ENCODE data around the gene MAN1A1. TPM values are rescaled to one million over a fixed set of nuclear protein-coding genes. Genes with fewer than 3 reads are reported as not detected.

The MAN1A1 gene
- total RNA-seq, 3 donors from 2014 or later = 45.1 to 74.2 (median 66.4) TPM

GRCh38 chr6:119273272-119274196, 76.0 kb downstream of the MAN1A1 start:
- H3K4me1 ChIP-seq (ENCODE audit: low read depth) = peaks cover 8% of the 10 kb centered on the region
- H3K4me3 ChIP-seq = no peak overlapping the region
- intact Hi-C loops (cut with DNase I, micrococcal nuclease) = no loop called here
- TF ChIP-seq, protein P1, sequence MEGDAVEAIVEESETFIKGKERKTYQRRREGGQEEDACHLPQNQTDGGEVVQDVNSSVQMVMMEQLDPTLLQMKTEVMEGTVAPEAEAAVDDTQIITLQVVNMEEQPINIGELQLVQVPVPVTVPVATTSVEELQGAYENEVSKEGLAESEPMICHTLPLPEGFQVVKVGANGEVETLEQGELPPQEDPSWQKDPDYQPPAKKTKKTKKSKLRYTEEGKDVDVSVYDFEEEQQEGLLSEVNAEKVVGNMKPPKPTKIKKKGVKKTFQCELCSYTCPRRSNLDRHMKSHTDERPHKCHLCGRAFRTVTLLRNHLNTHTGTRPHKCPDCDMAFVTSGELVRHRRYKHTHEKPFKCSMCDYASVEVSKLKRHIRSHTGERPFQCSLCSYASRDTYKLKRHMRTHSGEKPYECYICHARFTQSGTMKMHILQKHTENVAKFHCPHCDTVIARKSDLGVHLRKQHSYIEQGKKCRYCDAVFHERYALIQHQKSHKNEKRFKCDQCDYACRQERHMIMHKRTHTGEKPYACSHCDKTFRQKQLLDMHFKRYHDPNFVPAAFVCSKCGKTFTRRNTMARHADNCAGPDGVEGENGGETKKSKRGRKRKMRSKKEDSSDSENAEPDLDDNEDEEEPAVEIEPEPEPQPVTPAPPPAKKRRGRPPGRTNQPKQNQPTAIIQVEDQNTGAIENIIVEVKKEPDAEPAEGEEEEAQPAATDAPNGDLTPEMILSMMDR (IDR thresholded peaks at IDR 0.05) = no peak
- DNase-seq = no peak
- no peaks in the 10 kb centered on the region for H3K36me3 ChIP-seq (ENCODE audit: low read depth)
- peaks cover 6% of the 10 kb centered on the region for H3K9me3 ChIP-seq
- no peak for ATAC-seq

- ATAC-seq (no peak), DNase-seq (no peak)
- intact Hi-C loops (cut with DNase I, micrococcal nuclease) = no loop called here
- TF ChIP-seq, protein P1 (IDR thresholded peaks at IDR 0.05) = no peak
- Histone ChIP-seq H3K9me3 (peaks cover 6% of the 10 kb centered on the region), H3K36me3 (ENCODE audit: low read depth) (no peaks in the 10 kb centered on the region), H3K4me3 (no peak overlapping the region), H3K4me1 (ENCODE audit: low read depth) (peaks cover under 1% of the 10 kb centered on the region)
Observed at GRCh38 chr6:119270545-119270944, 79.0 kb downstream of the MAN1A1 start.

GRCh38 chr6:119269266-119270103, 80.1 kb downstream of the MAN1A1 start:
- no peak for DNase-seq
- Histone ChIP-seq H3K4me3 (no peak overlapping the region), H3K36me3 (ENCODE audit: low read depth) (no peaks in the 10 kb centered on the region), H3K9me3 (peaks cover 6% of the 10 kb centered on the region), H3K4me1 (ENCODE audit: low read depth) (no peaks in the 10 kb centered on the region)
- intact Hi-C loops (cut with DNase I, micrococcal nuclease) = no loop called here
- no peak for ATAC-seq
- TF ChIP-seq, protein P1 (IDR thresholded peaks at IDR 0.05) = no peak

- H3K4me1 ChIP-seq (ENCODE audit: low read depth) = no peaks in the 10 kb centered on the region
- H3K9me3 ChIP-seq = peaks cover 6% of the 10 kb centered on the region
- DNase-seq (no peak), ATAC-seq (no peak)
- no peaks in the 10 kb centered on the region for H3K36me3 ChIP-seq (ENCODE audit: low read depth)
- H3K4me3 ChIP-seq = no peak overlapping the region
- intact Hi-C loops (cut with DNase I, micrococcal nuclease) = no loop called here
- TF ChIP-seq, protein P1 (IDR thresholded peaks at IDR 0.05) = no peak
Observed at GRCh38 chr6:119267126-119267905, 82.2 kb downstream of the MAN1A1 start.

- intact Hi-C loops (cut with DNase I, micrococcal nuclease) = no loop called here
- Histone ChIP-seq H3K4me1 (ENCODE audit: low read depth) (no peaks in the 10 kb centered on the region), H3K9me3 (no peaks in the 10 kb centered on the region), H3K36me3 (ENCODE audit: low read depth) (no peaks in the 10 kb centered on the region), H3K4me3 (no peak overlapping the region)
- TF ChIP-seq, protein P1 (IDR thresholded peaks at IDR 0.05) = no peak
- ATAC-seq = no peak
- DNase-seq = no peak
Observed at GRCh38 chr6:119264854-119265397, 84.6 kb downstream of the MAN1A1 start.

Data from mucosa of descending colon (tissue), 3 donors.